HCT116 (cell line): Measurements from ENCODE around the gene HAND2. TPM values are rescaled to one million over a fixed set of nuclear protein-coding genes. Genes with fewer than 3 reads are reported as not detected.

ENCODE experiments used
- ATAC-seq: fragments of 200-7000 bp; cut with Tn5 transposase; 2 replicates; pipeline ENCODE4 v1.9.1; 2020; ENCODE audit warnings: mild to moderate bottlenecking, moderate library complexity
- BruUV-seq: library from RNA; stranded (reverse); fragments of 400-500 nt; replicated peaks from 2 replicates; lab custom pipeline; 2021; lab: Mats Ljungman, UMichigan
- CTCF ChIA-PET: fragments of 300-600 bp; sonication (Branson Sonifier 250); formaldehyde crosslinking; loops from one replicate; lab custom pipeline; 2021; ENCODE audit warnings: antibody characterized with exemption; lab: Charles Lee
- POLR2A ChIA-PET: fragments of 300-600, 350-600 bp; sonication (Branson Sonifier 250); formaldehyde crosslinking; loops from one replicate; lab custom pipeline; 2021; ENCODE audit warnings: antibody characterized with exemption; lab: Charles Lee
- RAD21 ChIA-PET, 2 experiments: fragments of 300-600 bp; sonication (Branson Sonifier 250); formaldehyde crosslinking; loops; one replicate each; lab custom pipeline; 2023; ENCODE audit warnings: low total read pairs in 2 of 2; ENCODE audit not compliant: uncharacterized antibody in 2 of 2, unreplicated experiment in 2 of 2, low non-redundant PET in 1 of 2; lab: Charles Lee
- DNase-seq: peaks from one replicate; pipeline ENCODE4 v3.0.0-alpha.2; 2010; ENCODE audit warnings: low read depth, low spot score
- H2AFZ ChIP-seq: fragments of 200-600 bp; shearing (Covaris generic), sonication (generic); 2 replicates; pipeline ENCODE4 v1.6.1; 2017; ENCODE audit warnings: low read depth, mixed run types, mixed read lengths, antibody characterized with exemption, low read length; ENCODE audit not compliant: poor library complexity, severe bottlenecking
- H3K27ac ChIP-seq: 2 replicates; pipeline ENCODE4 v1.5.1; 2012; ENCODE audit warnings: low read depth, low read length
- H3K27me3 ChIP-seq: fragments of 200-600 bp; sonication (generic); 2 replicates; pipeline ENCODE4 v1.6.1; 2016; ENCODE audit warnings: mixed run types, low read length, mixed read lengths; ENCODE audit not compliant: insufficient read depth
- H3K36me3 ChIP-seq, 2 experiments: fragments of 200-500 bp in 1 of 2; fragments of 200-600 bp in 1 of 2; sonication (Bioruptor generic) in 1 of 2; sonication (generic) in 1 of 2; 2 replicates each; pipeline versions ENCODE4 v1.5.1 to v1.6.1; 2014 to 2016; ENCODE audit warnings: low read length in 2 of 2, inconsistent platforms in 1 of 2, mixed read lengths in 1 of 2, mixed run types in 1 of 2; ENCODE audit not compliant: insufficient read depth in 2 of 2, control insufficient read depth in 1 of 2
- H3K4me1 ChIP-seq, 2 experiments: fragments of 200-600 bp in 1 of 2; sonication (generic) in 1 of 2; 2 replicates each; pipeline versions ENCODE4 v1.5.1 to v1.6.1; 2012 to 2017; ENCODE audit warnings: low read length in 2 of 2, inconsistent platforms in 1 of 2, mild to moderate bottlenecking in 1 of 2, mixed read lengths in 1 of 2, mixed run types in 1 of 2, moderate library complexity in 1 of 2; ENCODE audit not compliant: insufficient read depth in 2 of 2, control insufficient read depth in 1 of 2
- H3K4me2 ChIP-seq: fragments of 200-600 bp; sonication (generic); 2 replicates; pipeline ENCODE4 v1.6.1; 2017; ENCODE audit warnings: mixed run types, low read length, mixed read lengths
- H3K4me3 ChIP-seq, 2 experiments: fragments of 200-600 bp in 1 of 2; sonication (generic) in 1 of 2; replicated peaks in 1 of 2; 2 replicates each; pipeline ENCODE4 v1.5.1; 2011 to 2016; ENCODE audit warnings: low read length in 2 of 2, control low read depth in 1 of 2, low read depth in 1 of 2, mild to moderate bottlenecking in 1 of 2, mixed read lengths in 1 of 2, mixed run types in 1 of 2
- H3K79me2 ChIP-seq: fragments of 200-600 bp; sonication (generic); 2 replicates; pipeline ENCODE4 v1.6.1; 2017; ENCODE audit warnings: mild to moderate bottlenecking, mixed run types, low read length, moderate library complexity, mixed read lengths; ENCODE audit not compliant: insufficient read depth
- H3K9ac ChIP-seq: fragments of 200-600 bp; sonication (generic); 2 replicates; pipeline ENCODE4 v1.6.1; 2016; ENCODE audit warnings: low read length, mixed read lengths
- H3K9me2 ChIP-seq: fragments of 200-600 bp; sonication (generic), shearing (Covaris generic); 2 replicates; pipeline ENCODE4 v1.6.1; 2017; ENCODE audit warnings: mixed run types, mild to moderate bottlenecking, moderate library complexity; ENCODE audit not compliant: insufficient read depth
- H3K9me3 ChIP-seq, 2 experiments: fragments of 200-500 bp in 1 of 2; fragments of 200-600 bp in 1 of 2; sonication (Bioruptor generic) in 1 of 2; sonication (generic) in 1 of 2; 2 replicates each; pipeline ENCODE4 v1.6.1; 2014 to 2017; ENCODE audit warnings: low read length in 2 of 2, mixed read lengths in 2 of 2, inconsistent platforms in 1 of 2, low read depth in 1 of 2, mild to moderate bottlenecking in 1 of 2, mixed run types in 1 of 2, moderate library complexity in 1 of 2; ENCODE audit not compliant: control insufficient read depth in 1 of 2, insufficient read depth in 1 of 2
- H4K20me1 ChIP-seq: fragments of 200-600 bp; sonication (generic), shearing (Covaris generic); 2 replicates; pipeline ENCODE4 v1.6.1; 2017; ENCODE audit warnings: mixed run types, mild to moderate bottlenecking, moderate library complexity; ENCODE audit not compliant: insufficient read depth
- ELF1 ChIP-seq: IDR thresholded peaks from 2 replicates; pipeline ENCODE4 v1.6.1; 2012; ENCODE audit warnings: low read depth, borderline replicate concordance
- EZH2 ChIP-seq: fragments of 200-600 bp; sonication (generic); IDR thresholded peaks from 2 replicates; pipeline ENCODE4 v1.6.1; 2017; ENCODE audit warnings: antibody characterized with exemption, mixed run types
- JUND ChIP-seq: IDR thresholded peaks from 2 replicates; pipeline ENCODE4 v1.6.1; 2012
- POLR2A ChIP-seq: IDR thresholded peaks from 2 replicates; pipeline ENCODE4 v1.7.0; 2011; ENCODE audit warnings: borderline replicate concordance; ENCODE audit not compliant: insufficient read depth, insufficient read length; ENCODE audit errors: extremely low read depth
- RAD21 ChIP-seq: IDR thresholded peaks from 2 replicates; pipeline ENCODE4 v1.6.1; 2012; ENCODE audit warnings: low read depth, mild to moderate bottlenecking
- SP1 ChIP-seq: IDR thresholded peaks from 2 replicates; pipeline ENCODE4 v1.6.1; 2012; ENCODE audit warnings: low read depth
- YY1 ChIP-seq: IDR thresholded peaks from 2 replicates; pipeline ENCODE4 v1.6.1; 2011; ENCODE audit warnings: low read length, low read depth, moderate library complexity, mild to moderate bottlenecking; ENCODE audit not compliant: insufficient replicate concordance; ENCODE audit errors: extremely low read depth
- ZNF274 ChIP-seq: fragments of 200-500 bp; sonication (Bioruptor generic); IDR thresholded peaks from 2 replicates; pipeline ENCODE4 v1.6.1; 2014; ENCODE audit warnings: mild to moderate bottlenecking, low read depth, low read length, inconsistent platforms
- intact Hi-C: fragments of 100-400 bp; cut with micrococcal nuclease; formaldehyde crosslinking; loops from 2 replicates; pipeline ENCODE4 v1.10.0; 2022
- total RNA-seq: library from RNA; stranded (reverse); gene quantifications from one replicate; pipeline ENCODE4 v1.2.1, GENCODE V29; 2021; ENCODE audit not compliant: unreplicated experiment
- TF ChIP-seq, protein P1 (sequence below): IDR thresholded peaks from 2 replicates; pipeline ENCODE4 v1.6.1; 2012
- TF ChIP-seq, protein P2 (sequence below), 3 experiments: fragments of 200-600 bp in 1 of 3; sonication (generic) in 1 of 3; IDR thresholded peaks in 2 of 3; conservative IDR thresholded peaks in 1 of 3; 2 replicates each; pipeline ENCODE4 v1.5.1; 2012 to 2017; ENCODE audit warnings: low read depth in 2 of 3, low read length in 2 of 3, antibody characterized with exemption in 1 of 3, borderline replicate concordance in 1 of 3, control low read depth in 1 of 3, mild to moderate bottlenecking in 1 of 3, mixed read lengths in 1 of 3, mixed run types in 1 of 3, moderate library complexity in 1 of 3; ENCODE audit not compliant: insufficient read depth in 1 of 3
- TF ChIP-seq, protein P3 (sequence below): IDR thresholded peaks from 2 replicates; pipeline ENCODE4 v1.6.1; 2012; ENCODE audit warnings: low read depth

The HAND2 gene
- total RNA-seq, 1 experiment from 2014 or later, result not detected

- no peak overlapping the region for H3K4me2 ChIP-seq
- no peak overlapping the region for H2AFZ ChIP-seq
- H4K20me1 ChIP-seq, result no peaks in the 10 kb centered on the region
- no peaks in the 10 kb centered on the region for H3K4me1 ChIP-seq
- no peaks in the 10 kb centered on the region for H3K36me3 ChIP-seq
- intact Hi-C loops, result loop anchor here (5.0 kb wide), 1 partner anchor 244 kb away; no protein-coding TSS in a partner anchor
- ATAC-seq (no peak), DNase-seq (no peak)
- H3K27ac ChIP-seq, result no peak overlapping the region
- no peak for TF ChIP-seq YY1
- TF ChIP-seq JUND, result no peak
- no peak for TF ChIP-seq POLR2A
- TF ChIP-seq, protein P1, sequence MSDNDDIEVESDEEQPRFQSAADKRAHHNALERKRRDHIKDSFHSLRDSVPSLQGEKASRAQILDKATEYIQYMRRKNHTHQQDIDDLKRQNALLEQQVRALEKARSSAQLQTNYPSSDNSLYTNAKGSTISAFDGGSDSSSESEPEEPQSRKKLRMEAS, result no peak
- no peak for TF ChIP-seq ZNF274
- no peak for TF ChIP-seq EZH2
- no peak for TF ChIP-seq RAD21
- TF ChIP-seq, protein P2, sequence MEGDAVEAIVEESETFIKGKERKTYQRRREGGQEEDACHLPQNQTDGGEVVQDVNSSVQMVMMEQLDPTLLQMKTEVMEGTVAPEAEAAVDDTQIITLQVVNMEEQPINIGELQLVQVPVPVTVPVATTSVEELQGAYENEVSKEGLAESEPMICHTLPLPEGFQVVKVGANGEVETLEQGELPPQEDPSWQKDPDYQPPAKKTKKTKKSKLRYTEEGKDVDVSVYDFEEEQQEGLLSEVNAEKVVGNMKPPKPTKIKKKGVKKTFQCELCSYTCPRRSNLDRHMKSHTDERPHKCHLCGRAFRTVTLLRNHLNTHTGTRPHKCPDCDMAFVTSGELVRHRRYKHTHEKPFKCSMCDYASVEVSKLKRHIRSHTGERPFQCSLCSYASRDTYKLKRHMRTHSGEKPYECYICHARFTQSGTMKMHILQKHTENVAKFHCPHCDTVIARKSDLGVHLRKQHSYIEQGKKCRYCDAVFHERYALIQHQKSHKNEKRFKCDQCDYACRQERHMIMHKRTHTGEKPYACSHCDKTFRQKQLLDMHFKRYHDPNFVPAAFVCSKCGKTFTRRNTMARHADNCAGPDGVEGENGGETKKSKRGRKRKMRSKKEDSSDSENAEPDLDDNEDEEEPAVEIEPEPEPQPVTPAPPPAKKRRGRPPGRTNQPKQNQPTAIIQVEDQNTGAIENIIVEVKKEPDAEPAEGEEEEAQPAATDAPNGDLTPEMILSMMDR (IDR thresholded peaks at IDR 0.05 in 2 of 3, conservative IDR thresholded peaks at IDR 0.05 in 1 of 3; ENCODE audit: borderline replicate concordance in 1 of 3, insufficient read depth in 1 of 3, low read depth in 2 of 3, low read length in 2 of 3), result no peak
- TF ChIP-seq, protein P3, sequence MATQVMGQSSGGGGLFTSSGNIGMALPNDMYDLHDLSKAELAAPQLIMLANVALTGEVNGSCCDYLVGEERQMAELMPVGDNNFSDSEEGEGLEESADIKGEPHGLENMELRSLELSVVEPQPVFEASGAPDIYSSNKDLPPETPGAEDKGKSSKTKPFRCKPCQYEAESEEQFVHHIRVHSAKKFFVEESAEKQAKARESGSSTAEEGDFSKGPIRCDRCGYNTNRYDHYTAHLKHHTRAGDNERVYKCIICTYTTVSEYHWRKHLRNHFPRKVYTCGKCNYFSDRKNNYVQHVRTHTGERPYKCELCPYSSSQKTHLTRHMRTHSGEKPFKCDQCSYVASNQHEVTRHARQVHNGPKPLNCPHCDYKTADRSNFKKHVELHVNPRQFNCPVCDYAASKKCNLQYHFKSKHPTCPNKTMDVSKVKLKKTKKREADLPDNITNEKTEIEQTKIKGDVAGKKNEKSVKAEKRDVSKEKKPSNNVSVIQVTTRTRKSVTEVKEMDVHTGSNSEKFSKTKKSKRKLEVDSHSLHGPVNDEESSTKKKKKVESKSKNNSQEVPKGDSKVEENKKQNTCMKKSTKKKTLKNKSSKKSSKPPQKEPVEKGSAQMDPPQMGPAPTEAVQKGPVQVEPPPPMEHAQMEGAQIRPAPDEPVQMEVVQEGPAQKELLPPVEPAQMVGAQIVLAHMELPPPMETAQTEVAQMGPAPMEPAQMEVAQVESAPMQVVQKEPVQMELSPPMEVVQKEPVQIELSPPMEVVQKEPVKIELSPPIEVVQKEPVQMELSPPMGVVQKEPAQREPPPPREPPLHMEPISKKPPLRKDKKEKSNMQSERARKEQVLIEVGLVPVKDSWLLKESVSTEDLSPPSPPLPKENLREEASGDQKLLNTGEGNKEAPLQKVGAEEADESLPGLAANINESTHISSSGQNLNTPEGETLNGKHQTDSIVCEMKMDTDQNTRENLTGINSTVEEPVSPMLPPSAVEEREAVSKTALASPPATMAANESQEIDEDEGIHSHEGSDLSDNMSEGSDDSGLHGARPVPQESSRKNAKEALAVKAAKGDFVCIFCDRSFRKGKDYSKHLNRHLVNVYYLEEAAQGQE, result no peak
- no peak for TF ChIP-seq ELF1
- no peak for TF ChIP-seq SP1
- POLR2A ChIA-PET, result no interaction called here
- no peaks in the 10 kb centered on the region for H3K79me2 ChIP-seq
- peaks cover 13% of the 10 kb centered on the region for H3K27me3 ChIP-seq
- CTCF ChIA-PET, result no interaction called here
- no peak overlapping the region for H3K4me3 ChIP-seq
- no peak overlapping the region for H3K9ac ChIP-seq
- RAD21 ChIA-PET, result no interaction called here
- H3K9me3 ChIP-seq, result no peaks in the 10 kb centered on the region
- BruUV-seq, result no TSS peak
- no peaks in the 10 kb centered on the region for H3K9me2 ChIP-seq
Observed at GRCh38 chr4:173508386-173509035, 21.5 kb downstream of the HAND2 start.
